A549 (cell line): ENCODE data around the gene RPS6KC1.
"Not testable (repeated sequence)": the region's sequence is repeated elsewhere in the genome, so short reads cannot be mapped to it uniquely, and the experiment has no call there.

Experiments
- CHD4 ChIP-seq: fragments of 200-600 bp; sonication (generic); IDR thresholded peaks from 2 replicates; pipeline ENCODE4 v1.6.1; 2016; ENCODE audit warnings: antibody characterized with exemption, mild to moderate bottlenecking, borderline replicate concordance
- EP300 ChIP-seq, 2 experiments: fragments of >200 bp; sonication (Bioruptor Twin); formaldehyde crosslinking; IDR thresholded peaks; 2 replicates in 1 of 2; 3 replicates in 1 of 2; pipeline ENCODE4 v1.6.1; 2016 to 2017
- JUN ChIP-seq, 2 experiments: fragments of >200 bp; sonication (Bioruptor Twin); formaldehyde crosslinking; IDR thresholded peaks; 2 replicates in 1 of 2; 3 replicates in 1 of 2; pipeline ENCODE4 v1.6.1; 2016 to 2017
- NR3C1 ChIP-seq: fragments of >200 bp; sonication (Bioruptor Twin); formaldehyde crosslinking; IDR thresholded peaks from 3 replicates; pipeline ENCODE4 v1.6.1; 2017
- RAD21 ChIP-seq, 2 experiments: fragments of >200 bp in 1 of 2; sonication (Bioruptor Twin) in 1 of 2; formaldehyde crosslinking in 1 of 2; IDR thresholded peaks in 1 of 2; conservative IDR thresholded peaks in 1 of 2; 2 replicates in 1 of 2; 3 replicates in 1 of 2; pipeline ENCODE4 v1.6.1; 2012 to 2018; ENCODE audit warnings: inconsistent platforms in 1 of 2
- RCOR1 ChIP-seq: fragments of 150-350 bp; IDR thresholded peaks from 2 replicates; pipeline ENCODE4 v1.6.1; 2014; ENCODE audit warnings: antibody characterized with exemption, low read length, low read depth
- RNF2 ChIP-seq: fragments of 200-600 bp; sonication (generic); IDR thresholded peaks from 2 replicates; pipeline ENCODE4 v1.6.1; 2016; ENCODE audit warnings: low read depth, mild to moderate bottlenecking, antibody characterized with exemption, moderate library complexity, borderline replicate concordance
- ZSCAN20 ChIP-seq: fragments of 250-450 bp; sonication (Bioruptor Pico); IDR thresholded peaks from 2 replicates; pipeline ENCODE4 v1.8.0; 2022; ENCODE audit warnings: mild to moderate bottlenecking, moderate library complexity
- TF ChIP-seq, protein P1 (sequence below): fragments of >200 bp; sonication (Bioruptor Twin); formaldehyde crosslinking; IDR thresholded peaks from 3 replicates; pipeline ENCODE4 v1.5.1; 2016
- TF ChIP-seq, protein P2 (sequence below): IDR thresholded peaks from 2 replicates; pipeline ENCODE4 v1.6.1; 2012

DNA sequence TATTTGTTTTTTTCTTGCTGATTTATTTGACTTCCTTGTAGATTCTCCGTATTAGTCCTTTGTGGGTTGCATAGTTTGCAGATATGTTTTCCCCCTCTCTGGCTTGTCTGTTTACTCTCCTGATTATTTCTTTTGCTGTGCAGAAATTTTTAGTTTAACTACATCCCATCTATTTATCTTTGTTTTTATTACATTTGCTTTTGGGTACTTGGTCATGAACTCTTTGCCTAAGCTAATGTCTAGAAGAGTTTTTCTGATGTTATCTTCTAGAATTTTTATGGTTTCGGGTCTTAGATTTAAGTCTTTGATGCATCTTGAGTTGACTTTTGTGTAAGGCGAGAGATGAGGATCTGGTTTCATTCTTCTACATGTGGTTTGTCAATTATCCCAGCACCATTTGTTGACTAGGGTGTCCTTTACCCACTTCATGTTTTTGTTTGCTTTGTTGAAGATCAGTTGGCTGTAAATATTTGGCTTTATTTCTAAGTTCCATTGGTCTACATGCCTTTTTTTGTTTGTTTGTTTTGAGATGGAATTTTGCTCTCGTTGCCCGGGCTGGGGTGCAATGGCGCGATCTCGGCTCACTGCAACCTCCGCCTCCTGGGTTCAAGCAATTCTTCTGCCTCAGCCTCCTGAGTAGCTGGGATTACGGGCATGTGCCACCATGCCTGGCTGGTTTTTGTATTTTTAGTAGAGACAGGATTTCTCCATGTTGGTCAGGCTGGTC, 145.4 kb downstream of the RPS6KC1 start:
- not testable (repeated sequence) for TF ChIP-seq NR3C1; CHD4; RNF2; EP300 (IDR thresholded peaks at IDR 0.05); RAD21 (conservative IDR thresholded peaks at IDR 0.05 in 1 of 2, IDR thresholded peaks at IDR 0.05 in 1 of 2); ZSCAN20; RCOR1; JUN (IDR thresholded peaks at IDR 0.05)
- TF ChIP-seq, protein P1, sequence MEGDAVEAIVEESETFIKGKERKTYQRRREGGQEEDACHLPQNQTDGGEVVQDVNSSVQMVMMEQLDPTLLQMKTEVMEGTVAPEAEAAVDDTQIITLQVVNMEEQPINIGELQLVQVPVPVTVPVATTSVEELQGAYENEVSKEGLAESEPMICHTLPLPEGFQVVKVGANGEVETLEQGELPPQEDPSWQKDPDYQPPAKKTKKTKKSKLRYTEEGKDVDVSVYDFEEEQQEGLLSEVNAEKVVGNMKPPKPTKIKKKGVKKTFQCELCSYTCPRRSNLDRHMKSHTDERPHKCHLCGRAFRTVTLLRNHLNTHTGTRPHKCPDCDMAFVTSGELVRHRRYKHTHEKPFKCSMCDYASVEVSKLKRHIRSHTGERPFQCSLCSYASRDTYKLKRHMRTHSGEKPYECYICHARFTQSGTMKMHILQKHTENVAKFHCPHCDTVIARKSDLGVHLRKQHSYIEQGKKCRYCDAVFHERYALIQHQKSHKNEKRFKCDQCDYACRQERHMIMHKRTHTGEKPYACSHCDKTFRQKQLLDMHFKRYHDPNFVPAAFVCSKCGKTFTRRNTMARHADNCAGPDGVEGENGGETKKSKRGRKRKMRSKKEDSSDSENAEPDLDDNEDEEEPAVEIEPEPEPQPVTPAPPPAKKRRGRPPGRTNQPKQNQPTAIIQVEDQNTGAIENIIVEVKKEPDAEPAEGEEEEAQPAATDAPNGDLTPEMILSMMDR = not testable (repeated sequence)
- TF ChIP-seq, protein P2, sequence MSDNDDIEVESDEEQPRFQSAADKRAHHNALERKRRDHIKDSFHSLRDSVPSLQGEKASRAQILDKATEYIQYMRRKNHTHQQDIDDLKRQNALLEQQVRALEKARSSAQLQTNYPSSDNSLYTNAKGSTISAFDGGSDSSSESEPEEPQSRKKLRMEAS = not testable (repeated sequence)
